T1000 (cell line): ENCODE measurements around the gene C7orf33.
"Not testable (repeated sequence)": the region's sequence is repeated elsewhere in the genome, so short reads cannot be mapped to it uniquely, and the experiment has no call there.

ENCODE experiments used
- DNase-seq: peaks from one replicate; lab custom pipeline; 2025; ENCODE audit warnings: mixed read lengths; lab: John Stamatoyannopoulos, UW

The C7orf33 gene

GRCh38 chr7:148580446-148580845, 10.1 kb upstream of the C7orf33 start:
- no peak for DNase-seq

- DNase-seq, result no peak
Observed at GRCh38 chr7:148581624-148582023, 8.9 kb upstream of the C7orf33 start.

- no peak for DNase-seq
Observed at GRCh38 chr7:148584154-148584827, 6.3 kb upstream of the C7orf33 start.

- DNase-seq, result no peak
Observed at GRCh38 chr7:148585399-148585798, 5.2 kb upstream of the C7orf33 start.

GRCh38 chr7:148587076-148587475, 3.5 kb upstream of the C7orf33 start:
- no peak for DNase-seq

DNA sequence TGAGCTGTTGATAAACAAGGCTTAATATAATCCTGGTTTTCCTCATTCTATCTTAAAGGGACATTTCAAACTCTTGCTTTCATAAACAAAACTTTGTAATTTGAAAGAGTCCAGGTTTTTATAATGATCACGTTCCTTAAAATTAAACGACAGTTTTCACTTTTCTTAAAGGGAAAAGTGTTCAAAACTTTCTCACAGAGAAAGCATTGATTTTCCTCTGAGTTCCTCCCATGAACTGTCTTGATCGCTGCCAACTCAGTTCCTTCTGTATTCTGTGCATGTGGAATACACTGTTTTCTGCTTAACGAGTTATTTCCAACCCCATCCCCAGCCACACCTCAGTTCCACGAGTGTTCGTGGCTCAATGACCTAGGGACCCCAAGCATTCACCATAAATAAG, 2.4 kb upstream of the C7orf33 start:
- no peak for DNase-seq

- no peak for DNase-seq
Observed at GRCh38 chr7:148588670-148589131, 1.9 kb upstream of the C7orf33 start.

- no peak for DNase-seq
Observed at GRCh38 chr7:148589640-148590039, 926 bp upstream of the C7orf33 start.

- not testable (repeated sequence) for DNase-seq
Observed at GRCh38 chr7:148596354-148596753, 5.8 kb downstream of the C7orf33 start.

GRCh38 chr7:148598351-148598750, 7.8 kb downstream of the C7orf33 start:
- DNase-seq, result no peak

DNA sequence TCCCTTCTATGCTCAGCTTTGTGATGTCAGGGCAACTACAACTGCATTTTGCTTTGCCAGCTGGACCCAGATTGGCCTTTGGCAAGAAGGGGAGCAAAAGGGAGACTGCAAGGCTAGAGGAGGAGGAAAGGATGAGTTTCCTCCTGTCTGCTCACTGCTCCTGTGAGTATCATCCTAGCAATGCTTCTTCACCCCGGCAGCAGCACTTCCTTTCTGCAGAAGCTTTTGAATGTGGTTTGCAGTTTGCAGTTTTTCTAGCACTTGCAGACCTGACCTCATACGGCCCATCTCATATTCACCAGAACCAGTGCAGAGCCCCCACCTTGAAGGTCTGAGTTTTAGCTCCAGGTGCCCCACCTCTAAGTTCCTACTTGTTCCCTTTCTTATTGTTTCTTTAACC, 14.8 kb downstream of the C7orf33 start:
- DNase-seq, result no peak

DNA sequence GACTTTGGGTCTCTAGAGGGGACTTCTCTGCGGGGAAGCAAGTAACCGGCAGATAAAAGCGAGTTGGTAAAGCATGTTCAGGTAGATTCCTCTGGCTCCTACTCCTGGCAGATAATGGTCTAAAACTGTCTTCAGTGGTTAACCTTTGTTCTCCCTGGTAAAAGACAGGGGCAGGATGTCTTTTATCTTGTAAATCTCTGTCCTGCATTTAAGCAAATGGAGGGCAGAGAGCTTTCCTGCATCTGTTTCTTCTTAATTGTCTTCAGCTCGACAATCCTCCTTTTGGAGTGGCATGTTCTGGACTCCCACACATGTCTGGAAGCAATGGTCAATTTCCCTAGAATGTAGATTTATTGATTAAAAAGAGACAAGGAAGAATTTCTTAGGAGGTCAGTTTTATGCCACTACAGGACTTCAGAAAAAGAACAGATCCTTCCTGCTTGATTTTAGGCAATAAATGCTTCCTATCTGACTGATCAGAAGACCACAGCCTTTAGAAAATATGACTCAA, 16.6 kb downstream of the C7orf33 start:
- DNase-seq, result no peak

GRCh38 chr7:148609045-148609725, 18.6 kb downstream of the C7orf33 start:
- DNase-seq, result no peak

DNA sequence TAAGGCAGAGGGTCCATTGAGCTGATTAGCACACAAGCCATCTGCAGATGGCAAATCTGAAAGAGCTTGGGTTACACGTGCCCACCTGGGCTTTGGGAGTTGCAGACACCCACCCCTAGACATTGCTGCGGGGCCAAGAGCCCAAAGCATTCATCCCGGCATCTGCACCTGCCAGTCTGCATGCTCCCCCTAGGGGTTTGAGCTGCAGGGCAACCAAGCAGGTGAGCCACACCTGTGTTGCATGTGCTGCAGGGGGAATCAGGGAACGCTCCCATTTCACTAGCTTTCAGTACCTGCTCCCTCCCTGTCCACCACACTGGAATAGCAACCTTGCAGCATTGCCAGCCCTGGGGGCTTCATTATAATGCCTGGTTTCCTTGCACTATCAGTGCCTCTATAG, 21.1 kb downstream of the C7orf33 start:
- DNase-seq, result no peak

DNA sequence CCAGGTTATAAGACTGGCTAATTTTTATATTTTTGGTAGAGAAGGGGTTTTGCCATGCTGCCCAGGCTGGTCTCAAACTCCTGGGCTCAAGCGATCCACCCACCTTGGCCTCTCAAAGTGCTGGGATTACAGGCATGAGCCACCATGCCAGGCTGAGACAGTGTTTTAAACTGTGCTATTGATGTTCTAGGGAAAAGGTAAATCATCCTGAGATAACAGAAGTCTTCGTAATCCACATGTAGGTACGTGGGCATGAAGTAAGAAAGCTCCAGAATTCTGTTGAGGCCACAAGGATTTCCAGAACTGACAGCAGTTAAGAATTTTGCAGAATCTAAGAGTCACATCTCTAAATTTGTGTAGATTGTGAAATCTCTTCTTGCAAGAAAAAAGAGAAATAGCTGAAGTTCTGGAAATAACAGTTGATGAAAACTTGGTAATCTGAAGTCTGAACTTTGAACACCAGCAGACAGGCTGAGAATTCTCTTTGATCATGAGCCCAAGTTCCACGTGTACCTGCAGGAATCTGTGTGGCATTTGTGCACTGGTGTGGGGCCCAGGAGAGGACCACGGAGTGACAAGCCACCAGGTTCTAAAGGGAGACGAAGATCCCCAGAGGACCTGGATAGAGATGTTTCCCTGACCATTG, 24.6 kb downstream of the C7orf33 start:
- DNase-seq, result no peak

- no peak for DNase-seq
Observed at GRCh38 chr7:148620749-148621359, 30.3 kb downstream of the C7orf33 start.

GRCh38 chr7:148621563-148621962, 31.0 kb downstream of the C7orf33 start:
- no peak for DNase-seq

DNA sequence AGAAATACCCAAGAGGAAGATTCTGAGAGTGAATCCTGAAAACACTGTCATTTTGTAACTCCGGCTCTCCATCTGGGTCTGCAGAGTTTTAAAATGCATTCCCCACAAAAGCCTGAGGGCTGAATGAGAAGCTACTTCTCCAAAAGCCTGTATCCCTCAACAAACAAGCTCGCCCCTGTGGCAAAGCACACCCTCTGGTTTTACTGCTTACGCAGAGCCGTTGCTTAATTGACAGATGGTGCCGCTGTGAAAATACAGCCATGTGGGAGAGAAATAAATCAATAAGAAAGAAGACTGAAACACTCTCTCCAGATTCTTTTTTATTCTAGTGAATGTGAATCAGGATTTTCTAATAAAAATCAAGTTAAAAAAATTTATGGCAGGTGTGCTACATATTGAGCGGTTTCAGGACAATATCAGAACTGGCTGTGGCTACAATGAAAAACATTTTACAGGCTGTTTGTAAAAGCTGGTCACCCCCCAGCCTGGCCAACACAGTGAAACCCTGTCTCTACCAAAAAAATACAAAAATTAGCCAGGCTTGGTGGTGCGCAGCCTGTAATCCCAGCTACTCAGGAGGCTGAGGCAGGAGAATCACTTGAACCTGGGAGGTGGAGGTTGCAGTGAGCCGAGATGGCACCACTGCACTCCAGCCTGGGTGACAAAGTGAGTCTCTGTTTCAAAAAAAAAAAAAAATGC, 32.5 kb downstream of the C7orf33 start:
- DNase-seq, result no peak

DNA sequence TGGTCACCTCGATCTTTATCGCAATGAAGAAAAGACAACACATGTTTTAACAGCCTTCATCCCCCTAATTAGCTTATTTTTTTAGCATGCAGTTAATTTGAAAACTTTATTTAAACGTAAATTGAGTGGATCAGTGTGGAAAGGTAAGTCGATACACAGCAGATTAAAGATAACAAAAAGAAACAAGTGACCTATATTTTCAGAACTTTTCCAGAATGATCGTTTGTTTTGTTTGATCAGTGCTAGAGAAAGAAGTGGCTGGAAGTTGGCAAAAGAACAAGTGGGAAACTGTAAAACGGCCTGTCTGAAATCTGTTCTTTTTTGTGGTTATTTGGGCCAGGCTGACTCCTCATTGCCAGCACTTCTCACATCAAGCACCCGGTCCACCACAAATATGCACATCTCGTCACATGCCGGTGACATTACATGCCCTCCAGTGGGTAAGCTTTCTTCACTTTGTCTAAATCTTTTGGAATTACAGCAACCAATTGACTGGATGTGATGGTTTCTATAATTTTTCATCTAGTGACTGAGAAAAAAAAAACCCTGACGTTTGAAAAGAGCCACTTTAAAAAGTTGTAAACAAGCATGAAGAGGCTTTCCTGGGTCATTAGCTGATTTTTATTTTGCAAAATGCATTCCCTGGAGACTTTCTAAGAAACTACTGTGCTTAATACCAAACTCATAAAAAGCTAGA, 33.2 kb downstream of the C7orf33 start:
- DNase-seq, result no peak

DNA sequence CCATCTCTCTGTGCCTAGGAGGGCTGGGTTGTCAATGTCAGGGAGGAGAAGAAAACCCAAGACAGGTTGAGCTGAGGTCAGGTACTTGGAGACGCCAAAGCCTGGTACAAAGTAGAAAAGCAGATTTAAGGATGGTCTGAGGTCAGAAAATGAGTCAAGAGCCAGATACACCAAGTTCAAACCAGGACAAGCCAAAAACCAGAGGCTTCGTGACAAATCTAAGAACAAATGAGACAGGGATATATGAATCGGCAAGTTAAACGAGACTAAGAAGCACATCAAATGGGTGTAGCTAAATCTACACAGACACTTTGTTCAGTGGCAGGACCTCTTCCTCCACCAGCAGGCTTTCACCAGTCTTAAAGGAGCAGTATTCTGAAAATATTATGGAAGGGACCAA, 34.2 kb downstream of the C7orf33 start:
- DNase-seq, result no peak

DNA sequence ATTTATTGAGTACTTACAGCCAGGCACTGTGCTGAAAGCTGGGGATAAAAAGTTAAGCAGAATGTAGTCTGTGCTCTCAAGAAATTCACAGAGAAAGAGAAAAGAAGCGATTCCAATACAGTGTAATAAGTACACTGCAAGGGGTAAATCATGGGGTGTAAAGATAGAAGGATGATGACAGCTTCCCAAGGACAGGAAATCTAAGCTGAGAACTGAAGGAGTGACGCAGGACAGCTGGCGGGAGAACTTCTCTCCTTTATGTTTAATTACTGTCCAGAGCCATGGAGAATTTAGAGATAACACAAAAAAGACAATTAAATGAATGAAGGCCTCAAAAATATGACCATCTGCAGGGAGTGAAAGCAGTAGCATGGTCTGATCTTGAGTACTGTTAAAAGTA, 34.8 kb downstream of the C7orf33 start:
- DNase-seq, result no peak
